Rectal smooth muscle tissue (tissue), 1 donor: ENCODE measurements around the gene PIGR.

ENCODE experiments used
- H3K27ac ChIP-seq: one replicate; pipeline ENCODE4 v1.7.0; 2013; ENCODE audit warnings: low read depth, low read length, inconsistent platforms
- H3K27me3 ChIP-seq: one replicate; pipeline ENCODE4 v1.7.0; 2013; ENCODE audit warnings: low read length; ENCODE audit not compliant: control insufficient read depth, insufficient read depth
- H3K36me3 ChIP-seq: one replicate; pipeline ENCODE4 v1.7.0; 2013; ENCODE audit warnings: low read length; ENCODE audit not compliant: control insufficient read depth, insufficient read depth
- H3K4me1 ChIP-seq: one replicate; pipeline ENCODE4 v1.7.0; 2013; ENCODE audit warnings: low read length; ENCODE audit not compliant: control insufficient read depth, insufficient read depth
- H3K4me3 ChIP-seq: one replicate; pipeline ENCODE4 v1.7.0; 2013; ENCODE audit warnings: low read length
- H3K9ac ChIP-seq: one replicate; pipeline ENCODE4 v1.7.0; 2013; ENCODE audit warnings: low read length

Gene PIGR, protein sequence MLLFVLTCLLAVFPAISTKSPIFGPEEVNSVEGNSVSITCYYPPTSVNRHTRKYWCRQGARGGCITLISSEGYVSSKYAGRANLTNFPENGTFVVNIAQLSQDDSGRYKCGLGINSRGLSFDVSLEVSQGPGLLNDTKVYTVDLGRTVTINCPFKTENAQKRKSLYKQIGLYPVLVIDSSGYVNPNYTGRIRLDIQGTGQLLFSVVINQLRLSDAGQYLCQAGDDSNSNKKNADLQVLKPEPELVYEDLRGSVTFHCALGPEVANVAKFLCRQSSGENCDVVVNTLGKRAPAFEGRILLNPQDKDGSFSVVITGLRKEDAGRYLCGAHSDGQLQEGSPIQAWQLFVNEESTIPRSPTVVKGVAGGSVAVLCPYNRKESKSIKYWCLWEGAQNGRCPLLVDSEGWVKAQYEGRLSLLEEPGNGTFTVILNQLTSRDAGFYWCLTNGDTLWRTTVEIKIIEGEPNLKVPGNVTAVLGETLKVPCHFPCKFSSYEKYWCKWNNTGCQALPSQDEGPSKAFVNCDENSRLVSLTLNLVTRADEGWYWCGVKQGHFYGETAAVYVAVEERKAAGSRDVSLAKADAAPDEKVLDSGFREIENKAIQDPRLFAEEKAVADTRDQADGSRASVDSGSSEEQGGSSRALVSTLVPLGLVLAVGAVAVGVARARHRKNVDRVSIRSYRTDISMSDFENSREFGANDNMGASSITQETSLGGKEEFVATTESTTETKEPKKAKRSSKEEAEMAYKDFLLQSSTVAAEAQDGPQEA

DNA sequence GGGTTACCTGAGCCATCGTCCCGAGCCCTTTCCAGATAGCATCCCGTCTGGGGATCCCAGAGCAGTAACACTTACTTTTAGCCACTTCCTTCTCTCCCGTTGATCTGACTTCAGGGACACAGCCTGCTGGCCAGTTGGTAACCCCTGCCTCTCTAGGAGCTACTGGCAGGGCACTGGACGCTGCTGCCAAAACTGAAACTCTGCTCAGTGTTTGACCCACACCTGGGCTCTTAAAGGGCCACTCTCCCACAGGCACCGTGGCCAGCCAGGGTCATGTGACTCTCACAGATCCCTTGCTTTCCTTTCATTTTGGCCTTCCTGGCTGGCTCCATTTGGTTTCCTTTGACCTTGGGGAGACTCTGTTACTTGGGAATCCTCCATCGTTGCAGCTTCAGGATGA is at the start of gene PIGR:
TSS of gene PIGR (minus strand) at position 206 of the 400 bp plus-strand sequence. CDS start 5,935 bp downstream, outside the sequence.
- no peak within 1 kb of the TSS for H3K27ac ChIP-seq
- no peaks in the 10 kb centered on the region for H3K27me3 ChIP-seq
- H3K4me1 ChIP-seq = no peaks in the 10 kb centered on the region
- H3K36me3 ChIP-seq = peaks cover 3% of the 10 kb centered on the region
- peak within 1 kb of the TSS; percentile 38 for H3K9ac ChIP-seq
- peak within 1 kb of the TSS; percentile 70 for H3K4me3 ChIP-seq

DNA sequence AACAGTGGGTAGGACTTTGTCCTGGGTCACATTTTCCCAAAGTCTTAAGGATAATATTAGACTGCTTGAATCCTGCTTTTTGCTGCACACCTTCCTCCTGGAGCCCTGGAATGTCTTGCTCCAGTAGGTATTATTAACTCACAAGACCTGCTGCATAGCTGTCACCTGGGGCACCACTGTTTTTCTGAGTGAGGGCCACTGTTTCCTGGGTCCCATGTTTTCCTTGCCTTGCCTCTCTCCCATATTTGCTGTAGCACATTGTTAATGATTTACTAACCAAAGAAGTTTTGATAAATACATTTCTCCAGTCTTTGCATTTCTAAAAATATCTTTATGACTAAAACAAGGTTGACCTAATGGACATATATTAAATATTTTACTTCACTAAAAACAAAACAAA is 46.5 kb upstream of the PIGR start:
- Histone ChIP-seq H3K27ac (no peak overlapping the region), H3K27me3 (no peaks in the 10 kb centered on the region), H3K36me3 (no peaks in the 10 kb centered on the region), H3K4me3 (no peak overlapping the region), H3K9ac (no peak overlapping the region), H3K4me1 (no peaks in the 10 kb centered on the region)

DNA sequence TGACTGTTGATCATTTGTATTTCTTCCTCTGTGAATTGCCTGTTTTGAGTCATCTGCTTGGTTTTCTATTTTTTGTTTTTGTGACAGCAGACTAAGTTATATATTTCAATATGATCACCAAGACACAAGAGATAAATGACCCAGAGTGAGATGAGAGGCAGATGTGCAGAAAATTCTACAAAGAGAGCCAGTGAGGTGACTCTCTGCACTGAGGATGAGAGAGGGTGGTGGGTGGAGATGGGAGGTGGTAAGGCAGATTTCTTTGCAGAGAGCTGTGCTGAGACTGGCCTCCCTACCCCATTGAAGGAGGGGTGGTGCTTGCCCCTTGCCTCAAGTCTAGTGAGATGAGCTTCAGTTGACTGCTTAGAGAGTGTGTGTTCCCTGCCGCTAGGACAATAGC is 41.6 kb upstream of the PIGR start:
- no peaks in the 10 kb centered on the region for H3K36me3 ChIP-seq
- H3K27me3 ChIP-seq = no peaks in the 10 kb centered on the region

DNA sequence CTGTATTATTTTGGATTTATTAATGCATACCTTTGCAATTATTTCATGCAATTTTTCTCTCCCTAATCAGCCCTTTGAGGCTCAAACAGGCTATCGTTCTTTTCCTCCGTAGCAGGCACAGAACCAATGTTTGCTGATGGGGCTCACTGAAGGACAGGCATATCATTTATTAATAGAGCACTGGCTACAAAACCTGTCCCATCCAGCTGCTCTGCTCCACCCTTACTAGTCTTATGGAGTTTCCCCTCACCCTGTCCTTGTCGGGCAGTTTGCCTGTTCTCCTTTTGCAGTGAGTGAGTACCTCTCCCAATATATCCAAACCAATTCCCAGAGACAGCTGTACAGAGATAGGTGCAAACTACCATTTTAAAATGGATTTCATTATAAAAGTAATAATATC is 40.6 kb upstream of the PIGR start:
- no peak overlapping the region for H3K9ac ChIP-seq
- H3K27ac ChIP-seq = no peak overlapping the region
- H3K27me3 ChIP-seq = no peaks in the 10 kb centered on the region
- H3K4me1 ChIP-seq = no peaks in the 10 kb centered on the region
- no peaks in the 10 kb centered on the region for H3K36me3 ChIP-seq
- no peak overlapping the region for H3K4me3 ChIP-seq

More for the DNA sequence above, 41.6 kb upstream of the PIGR start:
- Histone ChIP-seq H3K4me1 (no peaks in the 10 kb centered on the region), H3K4me3 (no peak overlapping the region), H3K9ac (no peak overlapping the region), H3K27ac (no peak overlapping the region)

DNA sequence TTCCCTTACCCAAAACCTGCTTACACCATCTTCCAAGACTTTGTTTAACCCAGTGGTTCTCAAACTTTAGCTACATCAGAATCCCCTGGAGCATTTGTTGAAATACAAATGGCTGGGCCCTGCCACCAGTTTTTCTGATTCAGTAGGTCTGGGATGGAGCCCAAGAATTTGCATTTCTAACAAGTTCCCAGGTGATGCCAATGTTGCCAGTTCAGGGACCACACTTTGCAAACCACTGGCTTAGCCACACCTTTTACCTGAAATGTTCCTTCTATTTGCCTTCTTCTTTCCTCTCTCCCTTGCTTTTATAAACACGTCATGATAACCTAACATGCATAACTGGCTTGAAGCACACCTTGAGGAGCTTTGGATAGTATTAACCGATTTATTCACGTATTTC is 40.1 kb upstream of the PIGR start:
- no peak overlapping the region for H3K9ac ChIP-seq
- no peaks in the 10 kb centered on the region for H3K27me3 ChIP-seq
- no peaks in the 10 kb centered on the region for H3K36me3 ChIP-seq
- no peaks in the 10 kb centered on the region for H3K4me1 ChIP-seq
- no peak overlapping the region for H3K27ac ChIP-seq
- H3K4me3 ChIP-seq = no peak overlapping the region

DNA sequence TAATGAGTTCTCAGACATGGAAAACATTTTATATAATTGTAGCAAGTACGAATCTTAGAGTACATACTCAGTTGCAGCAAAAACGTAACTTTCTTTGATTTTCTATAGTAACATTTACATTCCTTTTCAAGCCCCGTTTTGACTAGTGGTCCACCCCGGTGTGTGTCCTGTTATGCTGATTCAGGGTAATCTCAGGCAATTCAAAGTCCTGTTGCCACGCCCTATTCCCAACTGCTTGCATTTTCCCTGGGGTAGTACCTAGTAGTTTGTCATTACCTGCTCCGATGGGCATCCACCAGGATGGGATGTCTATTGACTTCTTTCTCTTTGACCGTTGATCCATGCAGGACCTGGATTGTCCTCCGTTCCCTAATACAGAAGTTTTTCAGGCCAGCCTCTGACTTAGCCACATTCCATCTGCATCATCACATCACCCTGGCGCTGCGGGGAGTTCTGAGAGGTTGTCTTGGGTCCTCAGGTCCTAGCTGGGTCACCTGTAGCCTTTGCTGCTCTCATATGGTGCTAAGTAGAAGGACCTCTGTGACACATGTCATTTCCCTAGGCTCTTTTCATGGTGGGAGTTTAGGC is 39.0 kb upstream of the PIGR start:
- H3K36me3 ChIP-seq = no peaks in the 10 kb centered on the region
- H3K4me1 ChIP-seq = no peaks in the 10 kb centered on the region
- no peak overlapping the region for H3K4me3 ChIP-seq
- no peaks in the 10 kb centered on the region for H3K27me3 ChIP-seq
- no peak overlapping the region for H3K9ac ChIP-seq
- H3K27ac ChIP-seq = no peak overlapping the region

DNA sequence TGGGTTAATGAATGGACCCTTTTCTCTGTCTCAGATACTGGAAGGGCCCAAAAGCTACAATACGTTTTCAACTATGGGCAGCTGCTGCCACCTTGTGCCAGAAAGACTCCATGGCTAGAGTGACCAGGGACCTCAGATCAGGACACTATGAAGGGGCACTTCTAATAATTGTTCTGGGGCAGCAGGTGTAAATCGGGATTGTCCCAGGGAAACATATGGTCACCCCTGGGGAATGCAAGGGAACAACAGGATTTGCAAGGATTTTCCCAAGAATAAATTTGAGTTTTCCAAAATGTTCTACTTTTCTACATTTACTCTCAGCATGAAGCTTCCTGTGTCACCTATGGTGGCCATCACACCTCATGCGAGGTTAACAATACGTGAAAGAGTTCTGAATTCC is 36.0 kb upstream of the PIGR start:
- H3K4me3 ChIP-seq = no peak overlapping the region
- H3K27me3 ChIP-seq = no peaks in the 10 kb centered on the region
- no peak overlapping the region for H3K27ac ChIP-seq
- no peaks in the 10 kb centered on the region for H3K4me1 ChIP-seq
- H3K36me3 ChIP-seq = no peaks in the 10 kb centered on the region
- H3K9ac ChIP-seq = no peak overlapping the region

DNA sequence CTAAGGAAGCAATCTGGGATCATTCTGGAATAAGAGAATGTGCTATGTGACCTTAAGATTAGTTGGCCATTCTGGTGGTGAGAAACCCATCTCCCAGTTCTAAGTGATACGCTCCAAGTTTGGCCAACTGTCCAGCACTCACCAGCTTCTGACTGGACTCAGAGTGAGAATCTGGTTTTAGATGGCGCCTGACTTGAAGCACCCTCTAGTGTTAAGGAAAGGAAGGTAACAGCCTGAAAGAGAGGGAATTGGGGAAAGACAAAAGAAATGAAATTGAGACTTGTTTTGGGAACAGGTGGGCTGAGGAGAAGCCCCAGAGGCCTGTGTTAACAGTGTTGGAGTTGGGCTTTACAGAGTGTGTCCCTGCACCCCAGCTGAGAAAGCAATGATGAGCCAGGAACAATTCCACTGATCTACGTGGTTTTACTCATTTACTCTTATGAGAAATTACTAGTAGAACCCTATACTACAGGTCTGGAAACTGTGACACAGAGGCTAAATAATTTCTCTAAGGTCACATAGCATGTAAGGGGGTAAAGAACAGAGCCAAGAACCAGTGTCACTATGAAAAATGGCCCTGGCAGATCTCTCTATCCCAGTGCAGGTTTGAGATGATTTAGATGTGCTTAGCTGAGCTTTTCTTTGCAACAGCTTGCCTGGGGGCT is 33.2 kb upstream of the PIGR start:
- Histone ChIP-seq H3K4me3 (no peak overlapping the region), H3K9ac (no peak overlapping the region), H3K36me3 (no peaks in the 10 kb centered on the region), H3K27me3 (no peaks in the 10 kb centered on the region), H3K4me1 (no peaks in the 10 kb centered on the region), H3K27ac (no peak overlapping the region)

DNA sequence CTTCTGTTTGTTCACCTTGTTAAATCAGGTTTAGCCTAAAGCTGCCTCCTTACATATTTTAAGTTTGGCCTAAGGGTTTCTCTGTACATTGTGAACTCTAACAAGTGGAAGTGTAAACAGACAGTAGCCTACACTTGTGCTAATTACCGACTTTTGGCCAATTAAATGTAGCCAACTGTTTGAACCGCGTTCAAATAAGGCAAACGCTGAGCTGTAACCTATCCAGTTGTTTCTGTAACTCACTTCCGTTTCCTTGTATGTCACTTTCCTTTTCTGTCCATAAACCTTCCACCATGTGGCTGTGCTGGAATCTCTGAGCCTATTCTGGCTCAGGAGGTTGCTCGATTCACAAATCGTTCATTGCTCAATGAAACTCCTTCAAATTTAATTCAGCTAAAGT is 32.0 kb upstream of the PIGR start:
- no peak overlapping the region for H3K9ac ChIP-seq
- no peak overlapping the region for H3K27ac ChIP-seq
- no peak overlapping the region for H3K4me3 ChIP-seq
- H3K4me1 ChIP-seq = no peaks in the 10 kb centered on the region
- H3K36me3 ChIP-seq = no peaks in the 10 kb centered on the region
- H3K27me3 ChIP-seq = no peaks in the 10 kb centered on the region

DNA sequence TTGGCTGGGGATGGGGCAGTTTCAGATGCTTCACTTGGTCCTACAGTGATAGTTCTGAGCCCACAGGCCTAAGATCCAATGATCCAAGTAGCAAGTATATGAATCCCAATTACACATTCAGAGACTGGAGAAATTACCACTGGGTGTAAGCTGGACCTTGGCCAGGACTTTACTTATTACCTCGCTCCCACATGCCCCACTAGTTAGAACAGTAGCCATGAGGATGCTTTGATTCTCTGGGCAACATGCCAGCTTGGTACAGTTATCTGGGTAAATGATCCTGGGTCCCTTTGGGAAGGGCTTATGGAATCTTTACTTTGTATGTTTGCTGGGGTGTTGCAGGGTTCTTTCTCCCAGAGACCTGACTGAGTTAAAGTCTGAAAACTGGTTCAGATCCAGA is 29.0 kb upstream of the PIGR start:
- Histone ChIP-seq H3K4me1 (no peaks in the 10 kb centered on the region), H3K27me3 (no peaks in the 10 kb centered on the region), H3K4me3 (no peak overlapping the region), H3K27ac (no peak overlapping the region), H3K9ac (no peak overlapping the region), H3K36me3 (no peaks in the 10 kb centered on the region)

DNA sequence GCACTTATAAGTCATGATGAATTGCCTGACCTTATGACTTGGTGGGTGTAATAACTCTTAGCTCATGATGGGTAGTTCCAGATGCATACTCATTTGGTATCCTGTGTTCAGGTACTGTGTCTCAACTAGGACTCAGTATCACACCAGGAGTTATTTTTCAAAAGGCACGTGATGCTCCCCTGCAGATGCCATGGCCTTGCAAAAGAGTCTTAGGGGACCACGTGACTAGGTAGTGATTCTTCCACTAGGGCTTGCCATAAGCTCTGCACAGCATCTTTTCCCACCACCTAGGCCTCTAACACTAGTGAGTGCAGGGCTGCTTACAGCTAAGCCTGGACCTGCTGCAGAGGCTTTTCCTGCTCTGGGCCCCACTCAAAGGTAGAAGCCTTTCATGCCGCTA is 27.9 kb upstream of the PIGR start:
- Histone ChIP-seq H3K36me3 (no peaks in the 10 kb centered on the region), H3K4me1 (no peaks in the 10 kb centered on the region), H3K27ac (no peak overlapping the region), H3K27me3 (no peaks in the 10 kb centered on the region), H3K9ac (no peak overlapping the region), H3K4me3 (no peak overlapping the region)

DNA sequence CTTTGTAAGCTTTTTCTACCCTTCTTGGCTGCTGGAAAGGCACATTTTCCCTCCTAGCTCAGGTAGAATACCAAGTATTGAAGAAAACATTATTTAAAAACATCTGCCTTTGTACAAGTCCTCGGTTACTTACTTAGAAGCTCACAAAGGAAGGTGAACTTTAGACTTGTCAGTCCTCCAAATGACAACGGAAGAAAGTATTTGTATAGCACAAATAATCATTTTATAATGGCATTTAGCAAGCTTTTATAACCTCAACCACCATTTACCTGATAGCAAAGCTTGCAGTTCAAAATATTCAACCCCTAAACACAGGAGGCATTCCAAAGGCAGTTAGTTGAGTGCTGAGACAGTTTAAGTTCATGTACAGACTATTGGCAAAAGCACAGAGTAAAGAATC is 26.5 kb upstream of the PIGR start:
- Histone ChIP-seq H3K36me3 (no peaks in the 10 kb centered on the region), H3K4me1 (no peaks in the 10 kb centered on the region), H3K27ac (no peak overlapping the region), H3K4me3 (no peak overlapping the region), H3K9ac (no peak overlapping the region), H3K27me3 (no peaks in the 10 kb centered on the region)
